HG03039 (cell line): ENCODE data around the gene PCNX4.

ENCODE experiments used
- ATAC-seq: cut with Tn5 transposase; IDR thresholded peaks from one replicate; pipeline ENCODE4 v1.9.1; 2021; ENCODE audit warnings: mild to moderate bottlenecking, moderate library complexity; ENCODE audit not compliant: unreplicated experiment

Gene PCNX4

DNA sequence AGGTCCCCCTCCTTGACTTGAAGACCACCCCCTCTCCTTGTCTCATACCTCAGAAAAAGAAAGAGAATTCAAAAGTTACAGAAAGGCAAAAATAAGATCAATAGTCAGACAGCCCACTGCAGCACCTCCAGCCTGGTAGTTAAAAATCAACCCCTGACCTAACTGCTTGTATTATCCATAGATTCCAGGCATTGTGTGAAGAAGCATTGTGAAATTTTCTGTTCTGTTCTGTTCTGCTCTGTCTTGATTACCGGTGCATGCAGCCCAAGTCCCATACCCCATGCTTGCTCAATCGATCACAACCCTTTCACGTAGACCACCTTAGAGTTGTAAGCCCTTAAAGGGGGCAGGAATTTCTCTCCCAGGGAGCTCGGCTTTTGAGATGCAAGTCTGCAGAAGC is 79.2 kb downstream of the PCNX4 start:
- ATAC-seq: no peak

DNA sequence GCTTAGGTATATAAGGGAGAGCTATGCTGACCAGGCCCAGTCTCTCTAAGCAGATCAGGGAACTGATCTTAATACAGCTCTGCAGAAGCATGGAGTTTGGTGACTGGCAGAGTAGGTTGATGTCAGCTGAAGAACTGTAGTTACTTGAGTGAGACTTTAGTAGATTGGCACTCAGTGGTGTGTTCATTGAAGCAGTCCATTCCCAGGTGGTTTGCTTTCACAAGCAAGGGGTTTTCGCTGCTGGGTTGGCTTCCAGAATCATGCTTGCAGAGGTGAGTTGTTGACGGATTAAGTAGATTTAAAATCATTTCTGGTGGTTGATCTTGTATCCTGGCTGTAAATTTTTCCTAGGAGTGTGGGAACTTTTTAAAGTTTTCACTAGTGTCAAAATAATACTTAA is 80.0 kb downstream of the PCNX4 start:
- no peak for ATAC-seq

DNA sequence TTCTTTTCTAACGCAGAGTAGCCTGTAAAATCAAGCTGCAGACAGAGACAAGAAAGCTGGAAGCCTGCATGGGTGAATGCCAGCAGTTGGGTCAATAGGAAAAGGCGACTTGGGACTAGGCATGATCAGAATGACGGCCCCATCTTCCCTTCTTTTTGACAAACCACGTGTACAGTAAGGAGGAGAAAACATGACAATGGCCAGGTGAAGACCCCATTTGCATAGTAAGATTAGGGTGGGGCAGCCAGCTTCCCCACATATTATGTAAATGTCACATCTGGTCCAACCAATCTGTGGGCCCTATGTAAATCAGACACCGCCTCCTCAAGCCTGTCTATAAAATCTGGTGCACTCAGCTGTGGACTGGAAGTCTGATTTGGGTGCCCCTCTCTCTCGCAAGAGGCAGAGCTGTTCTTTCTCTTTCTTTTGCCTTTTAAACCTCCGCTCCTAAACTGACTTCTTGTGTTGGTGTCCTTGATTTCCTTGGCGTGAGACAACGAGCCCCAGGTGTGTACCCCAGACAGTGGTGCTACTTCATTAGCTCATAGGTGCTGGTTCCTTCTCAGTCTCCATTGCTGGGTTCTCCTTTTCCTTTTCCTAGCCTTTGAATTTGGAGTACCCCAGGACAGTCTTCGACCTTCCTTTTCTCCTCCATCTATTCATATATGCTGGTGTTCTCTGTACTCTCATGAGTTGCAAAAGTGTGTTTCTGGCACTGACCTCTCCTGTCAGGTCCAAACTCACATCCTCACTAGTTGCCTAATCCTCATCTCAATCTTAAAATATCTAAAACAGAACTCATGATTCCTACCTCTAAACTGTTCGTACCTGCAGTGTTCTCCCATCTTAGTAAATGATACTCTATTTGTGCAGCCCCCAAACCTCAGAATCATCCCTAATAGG is 82.9 kb downstream of the PCNX4 start:
- ATAC-seq: no peak

DNA sequence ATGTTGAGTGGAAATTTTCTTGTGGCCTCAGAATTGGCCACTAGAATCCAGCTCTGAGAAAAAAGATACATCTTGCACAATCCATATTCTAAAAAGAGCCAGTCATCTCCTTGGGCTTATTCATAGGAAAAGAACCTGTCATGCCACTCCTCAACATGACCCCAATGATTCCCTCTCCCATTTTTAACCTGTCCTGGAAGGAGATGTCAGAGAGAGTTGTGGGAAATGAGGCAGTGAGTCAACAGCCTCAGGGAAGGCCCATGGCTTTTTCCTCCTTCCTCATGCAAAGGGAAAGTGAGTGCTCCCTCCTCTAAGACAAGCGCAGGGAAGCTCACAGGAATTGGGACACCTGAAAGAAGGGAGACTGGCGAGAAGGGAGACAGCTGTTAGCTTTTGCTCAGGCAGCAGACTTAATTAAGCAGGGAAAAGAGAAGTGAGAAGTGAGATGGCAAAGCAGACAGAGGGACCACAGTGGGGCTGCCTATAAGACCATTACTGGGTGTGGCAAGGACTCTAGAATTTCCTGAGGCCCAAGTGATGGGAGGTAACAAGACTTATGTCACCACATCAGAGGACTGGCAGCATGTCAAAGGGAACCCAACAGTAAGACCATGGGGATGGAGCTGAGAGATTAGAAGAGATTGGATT is 83.7 kb downstream of the PCNX4 start:
- no peak for ATAC-seq

DNA sequence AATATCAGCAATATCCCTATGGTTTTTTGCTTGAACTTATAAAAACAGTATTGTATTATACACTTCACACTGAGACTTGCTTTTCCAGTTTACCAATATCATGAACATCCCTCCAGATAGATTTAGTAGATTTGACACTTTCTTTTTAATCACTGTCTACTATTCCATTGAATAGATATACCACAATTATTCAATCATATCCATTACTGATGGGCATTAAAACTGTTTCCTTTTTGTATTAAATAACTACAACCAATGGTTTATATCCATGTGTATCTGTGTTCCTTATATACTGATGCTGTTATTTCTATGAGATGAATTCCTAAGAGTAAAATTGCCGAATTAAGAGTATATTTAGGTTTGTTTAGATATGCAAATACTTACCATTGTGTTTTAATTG is 86.4 kb downstream of the PCNX4 start:
- ATAC-seq: no peak

DNA sequence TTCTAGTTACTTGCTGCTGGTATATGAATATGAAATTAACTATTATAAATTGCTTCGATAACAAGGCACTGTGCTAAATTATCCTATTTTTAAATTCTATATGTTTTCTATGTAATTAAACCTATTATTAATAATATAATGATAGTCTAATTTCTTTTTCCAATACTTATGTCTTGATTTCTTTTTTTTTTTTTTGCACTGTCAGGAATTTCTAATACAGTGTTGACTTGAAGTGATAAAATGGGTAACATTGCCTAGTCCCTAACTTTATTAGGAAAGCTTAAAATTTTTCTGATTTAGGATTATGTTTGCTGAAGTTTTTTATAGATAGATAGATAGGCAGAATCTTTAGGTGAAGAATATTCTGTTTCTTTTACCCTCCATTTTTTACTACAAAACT is 87.1 kb downstream of the PCNX4 start:
- no peak for ATAC-seq

DNA sequence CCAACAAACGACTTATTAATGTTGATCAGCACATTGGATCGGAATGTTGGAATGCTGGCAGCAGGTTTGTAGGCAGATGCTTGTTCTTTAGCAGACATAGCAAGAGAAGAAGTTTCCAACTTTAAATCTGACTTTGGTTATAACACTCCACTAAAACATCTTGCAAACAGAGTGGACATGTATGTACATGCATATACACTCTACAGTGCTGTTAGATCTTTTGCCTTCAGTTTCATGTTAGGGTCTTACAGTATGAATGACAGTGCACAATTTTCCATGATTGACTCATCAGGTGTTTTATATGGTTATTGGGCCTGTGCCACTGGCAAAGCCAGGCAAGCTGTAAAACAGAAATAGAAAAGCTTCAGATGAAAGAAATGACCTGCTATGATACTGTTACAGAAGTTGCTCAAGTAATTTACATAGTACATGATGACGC is 87.7 kb downstream of the PCNX4 start:
- ATAC-seq: no peak

DNA sequence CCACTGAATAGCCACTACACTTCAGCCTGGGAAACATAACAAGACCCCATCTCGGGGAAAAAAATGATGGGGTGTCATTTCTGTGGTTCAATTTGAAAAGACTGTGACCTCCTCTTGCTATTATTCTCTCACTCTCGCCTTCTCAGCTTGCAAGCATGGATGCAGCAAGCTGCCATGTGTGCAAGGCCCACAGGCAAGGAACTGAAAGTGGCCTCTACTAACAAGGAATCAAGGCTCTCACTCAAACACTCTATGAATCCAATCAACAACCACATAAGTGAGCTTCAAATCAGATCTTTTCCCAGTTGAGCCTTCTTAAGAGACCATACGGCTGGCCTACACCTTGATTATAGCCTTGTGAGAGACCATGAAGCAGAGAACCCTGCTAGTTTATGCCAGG is 91.4 kb downstream of the PCNX4 start:
- no peak for ATAC-seq

DNA sequence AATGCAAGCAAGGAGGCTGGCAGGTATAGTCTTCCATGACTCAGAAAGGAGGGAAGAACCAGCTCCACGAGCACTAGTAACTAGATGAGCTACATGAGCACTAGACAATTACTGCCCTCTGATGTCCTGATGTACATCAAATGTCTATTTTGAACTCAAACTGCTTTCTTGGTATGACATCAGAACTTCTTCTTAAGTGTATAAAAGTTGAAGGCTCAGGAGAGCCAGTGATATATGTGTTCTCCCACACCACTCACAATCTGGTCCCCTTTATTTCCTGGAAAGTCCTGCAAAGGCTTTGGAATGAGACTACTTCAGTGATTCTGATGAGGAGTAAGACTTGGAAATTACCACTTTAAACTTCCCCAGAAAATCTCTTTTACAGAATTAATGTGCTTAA is 92.0 kb downstream of the PCNX4 start:
- no peak for ATAC-seq

DNA sequence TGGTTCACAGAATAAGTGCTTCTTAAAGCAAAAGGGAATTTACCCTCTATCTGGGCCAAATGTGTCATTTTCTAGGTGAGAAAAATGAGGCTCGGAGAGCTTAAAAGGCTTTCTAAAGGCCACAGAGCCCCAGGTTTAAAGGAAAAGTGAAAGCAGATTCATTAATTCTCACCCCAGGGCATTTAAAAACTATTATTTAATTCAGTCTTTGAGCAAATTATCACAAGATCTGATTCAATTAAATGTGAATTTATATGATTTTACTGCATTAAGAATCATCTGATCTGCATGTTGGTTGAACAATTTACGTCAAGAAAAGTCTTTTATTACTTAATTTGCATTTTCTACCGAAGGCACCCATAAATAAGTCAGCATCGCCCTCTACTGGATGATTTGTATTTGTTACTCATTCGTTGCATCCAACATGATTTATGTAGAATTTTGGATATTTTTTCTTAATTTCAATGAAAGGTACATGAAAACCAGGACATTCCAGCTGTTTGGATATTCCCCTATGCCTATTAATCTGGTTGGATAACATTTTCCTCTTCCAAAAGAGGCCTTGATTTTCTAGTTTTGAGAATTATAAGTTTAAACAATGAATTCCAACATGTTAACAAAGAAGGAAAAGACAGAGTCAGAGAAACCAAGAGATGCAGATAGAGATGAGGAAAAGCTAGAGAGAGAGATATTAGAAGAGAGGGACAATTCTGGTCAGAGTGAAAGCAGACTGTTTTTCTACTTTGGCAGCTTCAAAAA is 92.6 kb downstream of the PCNX4 start:
- ATAC-seq: no peak

DNA sequence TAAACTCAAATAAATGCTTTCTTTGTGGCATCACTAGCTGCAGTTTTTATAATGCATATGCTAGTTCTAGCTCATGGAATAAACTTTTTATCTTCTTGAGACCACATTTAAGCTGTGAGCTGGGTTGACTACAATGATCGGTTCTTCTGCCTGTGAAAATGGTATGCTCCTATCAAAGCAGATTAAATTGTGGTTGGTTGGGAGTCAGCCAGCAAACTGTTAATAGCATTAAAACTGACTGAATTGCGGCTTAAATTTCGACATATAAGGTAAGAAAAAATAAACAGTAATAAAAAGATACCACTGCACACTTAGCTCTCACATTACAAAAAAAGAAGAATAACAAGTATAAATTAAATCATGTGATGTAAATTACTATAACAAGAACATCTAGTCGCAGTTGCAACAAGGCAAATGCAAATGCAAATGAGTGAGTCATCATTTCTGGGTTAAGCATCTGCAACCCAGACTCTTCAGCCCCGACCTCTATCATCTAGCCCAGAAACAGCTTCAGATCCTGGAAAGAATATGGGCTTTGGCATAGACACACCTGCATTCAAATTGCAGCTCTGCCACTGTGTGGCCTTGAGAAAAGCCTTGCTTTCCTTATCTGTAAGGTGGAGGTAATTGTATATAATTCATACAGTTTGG is 93.3 kb downstream of the PCNX4 start:
- no peak for ATAC-seq

DNA sequence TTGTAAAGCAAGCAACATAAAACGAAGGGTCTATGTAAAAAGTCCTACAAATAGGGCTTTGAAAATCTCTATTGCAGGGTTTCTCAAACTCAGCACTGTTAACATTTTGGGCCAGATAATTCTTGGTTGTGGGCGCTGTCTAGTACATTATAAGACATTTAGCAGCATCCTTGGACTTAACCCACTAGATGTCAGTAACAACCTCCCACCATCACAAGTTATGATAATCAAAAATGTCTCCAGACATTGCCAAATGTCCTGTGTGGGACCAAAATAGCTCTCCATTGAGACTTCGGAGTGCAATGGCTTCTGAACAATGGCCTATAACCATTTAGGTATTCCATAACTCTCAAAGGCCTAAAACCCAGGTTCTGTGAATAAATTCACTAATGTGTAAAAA is 96.4 kb downstream of the PCNX4 start:
- no peak for ATAC-seq

DNA sequence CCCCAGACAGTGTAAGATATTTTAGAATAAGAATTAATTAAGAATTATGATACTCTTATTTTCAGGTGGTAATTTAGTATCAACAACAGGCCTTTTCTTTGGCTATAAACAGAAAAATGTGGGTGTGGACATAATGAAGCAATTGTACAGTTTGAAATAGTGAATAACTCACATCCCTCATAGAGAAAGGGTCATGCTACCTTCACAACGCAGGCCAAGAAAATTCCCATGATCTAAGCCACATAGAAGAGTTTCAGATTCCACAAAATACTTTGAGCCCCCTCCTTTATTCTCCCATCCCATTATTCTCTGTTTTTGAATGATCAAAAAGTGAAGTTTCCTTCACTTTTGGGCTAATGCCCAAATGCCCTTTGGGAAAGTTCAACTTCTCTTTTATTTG is 97.0 kb downstream of the PCNX4 start:
- ATAC-seq: no peak

DNA sequence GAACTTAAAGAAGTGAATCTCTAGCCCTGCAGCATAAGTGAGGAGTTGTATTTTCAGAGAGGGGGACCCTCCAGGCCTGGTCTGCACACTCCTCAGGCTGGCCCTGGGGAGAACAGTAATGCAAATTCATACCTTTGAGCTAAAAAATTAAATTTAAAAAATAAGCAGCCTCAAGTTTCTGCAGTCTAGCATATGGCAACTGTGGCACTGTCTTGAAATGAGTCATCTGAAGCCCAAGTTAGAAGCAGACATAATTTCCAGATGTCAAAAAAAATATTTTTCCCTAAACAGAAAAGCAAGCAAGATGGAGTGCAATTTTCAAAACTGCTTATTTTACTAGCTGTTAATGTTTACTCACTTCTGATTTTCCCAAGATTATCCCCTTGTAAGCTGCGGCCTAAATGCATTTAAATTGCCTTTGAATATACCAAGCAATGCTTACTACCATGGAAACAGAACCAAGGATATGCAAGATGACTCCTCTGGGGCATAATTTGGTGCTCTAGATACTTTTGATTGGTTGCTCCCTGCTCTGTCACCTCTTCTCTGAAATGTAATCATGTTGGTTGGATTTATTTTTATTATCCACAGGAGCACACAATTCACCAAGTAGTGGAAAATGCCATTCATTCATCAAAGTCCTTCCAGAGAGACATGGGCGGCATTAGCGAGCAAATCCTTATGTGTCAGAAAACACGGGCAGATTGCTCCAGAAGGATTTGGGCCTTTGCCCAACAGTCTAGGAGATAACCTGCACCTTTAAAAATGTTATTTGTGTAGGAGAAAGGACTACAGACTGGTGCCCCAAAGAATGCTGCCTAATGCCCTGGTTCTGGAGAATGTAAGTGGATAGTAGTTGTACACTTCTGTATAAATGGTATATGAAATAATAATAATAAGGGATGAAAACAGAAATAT is 98.5 kb downstream of the PCNX4 start:
- ATAC-seq: no peak

DNA sequence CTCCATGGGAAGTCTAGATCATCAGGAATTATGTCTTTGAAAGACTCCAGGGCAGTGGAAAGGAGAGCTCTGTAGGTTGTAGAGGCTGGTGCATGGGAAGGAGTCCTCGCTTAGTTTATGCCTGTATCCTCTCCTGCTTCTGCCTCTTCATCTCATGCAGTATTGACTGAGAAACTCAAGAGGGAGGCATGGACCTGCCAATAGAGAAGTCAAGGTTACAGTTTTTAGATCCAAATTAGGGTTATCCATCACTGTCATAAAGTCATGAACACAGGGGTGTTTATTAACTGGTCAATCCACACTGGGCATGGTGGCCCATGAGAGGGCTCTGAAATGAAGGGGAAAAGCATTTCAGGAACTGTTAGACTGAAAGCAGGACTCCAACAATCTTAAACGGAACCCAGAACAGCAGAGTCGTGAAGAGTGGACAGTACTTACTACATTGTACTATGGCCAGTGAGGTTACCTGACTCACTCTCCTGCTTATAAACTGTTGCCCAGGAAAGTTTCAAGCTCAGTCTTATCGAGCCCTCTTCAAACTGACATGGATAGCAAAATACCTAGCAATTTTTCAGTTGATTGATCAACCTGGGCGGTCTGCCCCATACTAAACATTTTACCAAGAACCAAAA is 103.6 kb downstream of the PCNX4 start:
- ATAC-seq: no peak

DNA sequence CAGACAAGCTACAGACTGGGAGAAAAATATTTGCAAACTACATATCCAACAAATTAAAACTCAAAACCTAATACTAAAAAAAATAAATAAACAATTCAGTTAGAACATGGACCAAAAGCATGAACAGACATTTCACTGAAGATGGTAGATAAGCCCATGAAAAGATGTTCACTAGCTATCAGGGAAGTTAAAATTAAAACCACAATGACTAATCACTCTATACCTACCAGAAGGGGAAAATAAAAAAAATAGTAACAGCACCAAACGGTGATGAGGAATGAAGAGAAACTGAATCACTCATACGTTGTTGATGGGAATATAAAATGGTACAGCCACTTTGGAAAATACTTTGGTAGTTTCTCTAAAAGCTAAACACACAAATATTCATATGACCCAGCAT is 104.6 kb downstream of the PCNX4 start:
- no peak for ATAC-seq

DNA sequence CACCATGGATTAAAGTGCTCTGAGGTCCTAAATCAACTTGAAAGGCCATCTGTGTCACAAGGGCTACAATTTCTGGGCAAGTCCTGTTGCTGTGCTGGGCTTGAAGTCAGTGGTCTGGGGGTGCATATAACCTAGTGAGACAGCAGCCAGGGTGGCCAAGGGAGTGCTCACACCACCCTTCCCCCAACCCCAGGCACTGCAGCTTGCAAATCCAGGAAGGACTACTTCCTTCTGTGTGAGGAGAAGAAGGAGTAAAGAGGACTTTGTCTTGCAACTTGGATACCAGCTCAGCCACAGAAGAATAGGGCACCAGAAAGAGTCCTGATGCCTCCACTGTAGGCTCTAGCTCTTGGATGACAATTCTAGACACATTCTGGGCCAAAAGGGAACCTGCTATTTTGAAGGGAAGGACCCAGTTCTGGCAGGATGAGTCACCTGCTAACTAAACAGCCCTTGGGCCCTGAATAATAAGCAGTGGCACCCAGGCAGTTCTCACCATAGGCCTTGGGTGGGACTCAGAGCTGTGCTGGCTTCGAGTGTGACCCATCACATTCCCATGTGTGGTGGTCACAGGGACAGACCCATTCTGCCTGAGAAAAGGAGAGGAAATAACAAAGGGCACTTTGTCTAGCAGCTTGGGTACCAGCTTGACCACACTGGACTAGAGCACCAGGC is 106.0 kb downstream of the PCNX4 start:
- no peak for ATAC-seq

DNA sequence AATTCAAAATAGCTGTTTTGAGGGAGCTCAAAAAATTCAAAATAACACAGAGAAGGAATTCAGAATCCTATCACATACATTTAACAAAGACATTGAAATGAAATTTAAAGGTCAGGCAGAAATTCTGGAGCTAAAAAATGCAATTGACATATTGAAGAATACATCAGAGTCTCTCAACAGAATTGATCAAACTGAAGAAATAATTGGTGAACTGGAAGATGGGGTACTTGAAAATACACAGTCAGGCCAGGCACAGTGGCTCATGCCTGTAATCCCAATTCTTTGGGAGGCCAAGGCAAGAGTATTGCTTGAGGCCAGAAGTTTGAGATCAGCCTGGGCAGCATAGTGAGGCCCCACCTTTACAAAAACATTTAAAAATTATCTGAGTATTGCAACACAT is 107.6 kb downstream of the PCNX4 start:
- ATAC-seq: no peak
